SK-N-SH treated with all-trans-retinoic acid at 6 μM for 48 hours (cell line): ENCODE measurements around the gene KRTAP13-1.

ENCODE experiments used
- ARNTL ChIP-seq: fragments of 450-650 bp; formaldehyde crosslinking; IDR thresholded peaks from 2 replicates; pipeline ENCODE4 v1.5.0; 2020; ENCODE audit warnings: low read depth, mild to moderate bottlenecking, moderate library complexity, borderline replicate concordance
- CSDC2 ChIP-seq: fragments of 250-450 bp; sonication (Bioruptor Pico); IDR thresholded peaks from 2 replicates; pipeline ENCODE4 v1.5.0; 2020; ENCODE audit warnings: mild to moderate bottlenecking, moderate library complexity
- GLIS3 ChIP-seq: fragments of 250-450 bp; sonication (Bioruptor Pico); IDR thresholded peaks from 2 replicates; pipeline ENCODE4 v1.5.0; 2020; ENCODE audit warnings: mild to moderate bottlenecking, moderate library complexity
- RARB ChIP-seq: fragments of 250-450 bp; sonication (Bioruptor Pico); IDR thresholded peaks from 2 replicates; pipeline ENCODE4 v1.8.0; 2021; ENCODE audit warnings: mild to moderate bottlenecking, moderate library complexity
- SNAI2 ChIP-seq: fragments of 250-450 bp; sonication (Bioruptor Pico); IDR thresholded peaks from 2 replicates; pipeline ENCODE4 v1.5.0; 2020; ENCODE audit warnings: mild to moderate bottlenecking, moderate library complexity
- TOX ChIP-seq: fragments of 250-450 bp; sonication (Bioruptor Pico); IDR thresholded peaks from 2 replicates; pipeline ENCODE4 v1.8.0; 2021; ENCODE audit warnings: mild to moderate bottlenecking, moderate library complexity, borderline replicate concordance
- ZC3H10 ChIP-seq: fragments of 250-450 bp; sonication (Bioruptor Pico); IDR thresholded peaks from 2 replicates; pipeline ENCODE4 v1.5.1; 2021; ENCODE audit warnings: mild to moderate bottlenecking, moderate library complexity
- ZFP3 ChIP-seq: fragments of 250-450 bp; sonication (Bioruptor Pico); IDR thresholded peaks from 2 replicates; pipeline ENCODE4 v1.5.0; 2020; ENCODE audit warnings: mild to moderate bottlenecking, moderate library complexity
- ZFP30 ChIP-seq: fragments of 450-650 bp; formaldehyde crosslinking; IDR thresholded peaks from 2 replicates; pipeline ENCODE4 v1.5.0; 2022; ENCODE audit warnings: mild to moderate bottlenecking, moderate library complexity
- ZNF8 ChIP-seq: fragments of 450-650 bp; formaldehyde crosslinking; IDR thresholded peaks from 2 replicates; pipeline ENCODE4 v1.5.0; 2020; ENCODE audit warnings: mild to moderate bottlenecking, moderate library complexity
- TF ChIP-seq, protein P1 (sequence below): fragments of 250-450 bp; sonication (Bioruptor Pico); IDR thresholded peaks from 2 replicates; pipeline ENCODE4 v1.8.0; 2020; ENCODE audit warnings: mild to moderate bottlenecking, moderate library complexity, borderline replicate concordance
- TF ChIP-seq, protein P2 (sequence below): fragments of 250-450 bp; sonication (Bioruptor Pico); IDR thresholded peaks from 2 replicates; pipeline ENCODE4 v1.5.1; 2020; ENCODE audit warnings: low read depth, mild to moderate bottlenecking, moderate library complexity
- TF ChIP-seq, protein P3 (sequence below): fragments of 250-450 bp; sonication (Bioruptor Pico); IDR thresholded peaks from 2 replicates; pipeline ENCODE4 v1.5.1; 2021; ENCODE audit warnings: mild to moderate bottlenecking, moderate library complexity

DNA sequence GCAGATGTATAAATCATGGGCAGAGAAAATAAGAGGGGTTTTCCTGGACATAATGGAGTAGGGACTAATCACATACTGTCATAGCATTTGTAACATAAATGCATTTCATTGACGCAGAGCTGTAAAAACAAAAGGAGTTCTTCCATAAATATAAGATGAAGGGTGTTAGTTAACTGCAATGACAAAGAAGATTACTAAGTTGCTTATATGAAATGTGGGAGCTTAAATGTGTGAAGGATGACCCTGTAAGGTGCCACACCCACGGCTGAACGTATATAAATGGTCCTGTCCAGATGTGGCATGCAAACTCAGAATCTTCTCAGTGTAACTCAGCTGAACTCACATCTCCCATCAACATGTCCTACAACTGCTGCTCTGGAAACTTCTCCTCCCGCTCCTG is at the start of gene KRTAP13-1:
- TF ChIP-seq SNAI2 (CRISPR knock-in tag): no peak
- no peak for TF ChIP-seq CSDC2 (CRISPR knock-in tag)
- TF ChIP-seq, protein P1, sequence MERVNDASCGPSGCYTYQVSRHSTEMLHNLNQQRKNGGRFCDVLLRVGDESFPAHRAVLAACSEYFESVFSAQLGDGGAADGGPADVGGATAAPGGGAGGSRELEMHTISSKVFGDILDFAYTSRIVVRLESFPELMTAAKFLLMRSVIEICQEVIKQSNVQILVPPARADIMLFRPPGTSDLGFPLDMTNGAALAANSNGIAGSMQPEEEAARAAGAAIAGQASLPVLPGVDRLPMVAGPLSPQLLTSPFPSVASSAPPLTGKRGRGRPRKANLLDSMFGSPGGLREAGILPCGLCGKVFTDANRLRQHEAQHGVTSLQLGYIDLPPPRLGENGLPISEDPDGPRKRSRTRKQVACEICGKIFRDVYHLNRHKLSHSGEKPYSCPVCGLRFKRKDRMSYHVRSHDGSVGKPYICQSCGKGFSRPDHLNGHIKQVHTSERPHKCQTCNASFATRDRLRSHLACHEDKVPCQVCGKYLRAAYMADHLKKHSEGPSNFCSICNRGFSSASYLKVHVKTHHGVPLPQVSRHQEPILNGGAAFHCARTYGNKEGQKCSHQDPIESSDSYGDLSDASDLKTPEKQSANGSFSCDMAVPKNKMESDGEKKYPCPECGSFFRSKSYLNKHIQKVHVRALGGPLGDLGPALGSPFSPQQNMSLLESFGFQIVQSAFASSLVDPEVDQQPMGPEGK: no peak
- TF ChIP-seq, protein P2, sequence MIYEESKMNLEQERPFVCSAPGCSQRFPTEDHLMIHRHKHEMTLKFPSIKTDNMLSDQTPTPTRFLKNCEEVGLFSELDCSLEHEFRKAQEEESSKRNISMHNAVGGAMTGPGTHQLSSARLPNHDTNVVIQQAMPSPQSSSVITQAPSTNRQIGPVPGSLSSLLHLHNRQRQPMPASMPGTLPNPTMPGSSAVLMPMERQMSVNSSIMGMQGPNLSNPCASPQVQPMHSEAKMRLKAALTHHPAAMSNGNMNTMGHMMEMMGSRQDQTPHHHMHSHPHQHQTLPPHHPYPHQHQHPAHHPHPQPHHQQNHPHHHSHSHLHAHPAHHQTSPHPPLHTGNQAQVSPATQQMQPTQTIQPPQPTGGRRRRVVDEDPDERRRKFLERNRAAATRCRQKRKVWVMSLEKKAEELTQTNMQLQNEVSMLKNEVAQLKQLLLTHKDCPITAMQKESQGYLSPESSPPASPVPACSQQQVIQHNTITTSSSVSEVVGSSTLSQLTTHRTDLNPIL (CRISPR knock-in tag): no peak
- no peak for TF ChIP-seq ZC3H10
- TF ChIP-seq GLIS3 (CRISPR knock-in tag): no peak
- TF ChIP-seq TOX (CRISPR knock-in tag): no peak
- no peak for TF ChIP-seq ARNTL (CRISPR knock-in tag)
- no peak for TF ChIP-seq RARB (CRISPR knock-in tag)
- TF ChIP-seq ZFP30 (CRISPR knock-in tag): no peak
- no peak for TF ChIP-seq ZNF8 (CRISPR knock-in tag)
- TF ChIP-seq ZFP3 (CRISPR knock-in tag): no peak
- TF ChIP-seq, protein P3, sequence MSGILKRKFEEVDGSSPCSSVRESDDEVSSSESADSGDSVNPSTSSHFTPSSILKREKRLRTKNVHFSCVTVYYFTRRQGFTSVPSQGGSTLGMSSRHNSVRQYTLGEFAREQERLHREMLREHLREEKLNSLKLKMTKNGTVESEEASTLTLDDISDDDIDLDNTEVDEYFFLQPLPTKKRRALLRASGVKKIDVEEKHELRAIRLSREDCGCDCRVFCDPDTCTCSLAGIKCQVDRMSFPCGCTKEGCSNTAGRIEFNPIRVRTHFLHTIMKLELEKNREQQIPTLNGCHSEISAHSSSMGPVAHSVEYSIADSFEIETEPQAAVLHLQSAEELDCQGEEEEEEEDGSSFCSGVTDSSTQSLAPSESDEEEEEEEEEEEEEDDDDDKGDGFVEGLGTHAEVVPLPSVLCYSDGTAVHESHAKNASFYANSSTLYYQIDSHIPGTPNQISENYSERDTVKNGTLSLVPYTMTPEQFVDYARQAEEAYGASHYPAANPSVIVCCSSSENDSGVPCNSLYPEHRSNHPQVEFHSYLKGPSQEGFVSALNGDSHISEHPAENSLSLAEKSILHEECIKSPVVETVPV (CRISPR knock-in tag): no peak
